Keratinocyte (primary cell): ENCODE results near the gene A4GNT. TPM values are rescaled to one million over a fixed set of nuclear protein-coding genes. Genes with fewer than 3 reads are reported as not detected.

Experiments
- DNase-seq: peaks from one replicate; pipeline ENCODE4 v3.0.0-alpha.2; 2011; ENCODE audit warnings: low read depth, missing footprints, low spot score
- FAIRE-seq: peaks from 2 replicates; lab custom pipeline; 2011; peaks lifted over from hg19 to GRCh38; lab: Jason Lieb, UNC
- H2AFZ ChIP-seq: 2 replicates; pipeline ENCODE4 v1.6.0; 2012; ENCODE audit warnings: low read length, control low read depth, inconsistent platforms; ENCODE audit not compliant: control insufficient read depth
- H3K27ac ChIP-seq: 2 replicates; pipeline ENCODE4 v1.5.1; 2011; ENCODE audit warnings: low read length; ENCODE audit not compliant: control insufficient read depth, insufficient read depth
- H3K27me3 ChIP-seq: 3 replicates; pipeline ENCODE4 v1.6.0; 2011; ENCODE audit warnings: low read length; ENCODE audit not compliant: control insufficient read depth, insufficient read depth; ENCODE audit errors: extremely low read depth
- H3K36me3 ChIP-seq, 2 experiments: 2 replicates in 1 of 2; 3 replicates in 1 of 2; pipeline ENCODE4 v1.5.1; 2011; ENCODE audit warnings: low read length in 2 of 2, mild to moderate bottlenecking in 1 of 2; ENCODE audit not compliant: control insufficient read depth in 2 of 2, insufficient read depth in 2 of 2; ENCODE audit errors: extremely low read depth in 1 of 2
- H3K4me1 ChIP-seq: 3 replicates; pipeline ENCODE4 v1.5.1; 2011; ENCODE audit warnings: low read length; ENCODE audit not compliant: control insufficient read depth, insufficient read depth; ENCODE audit errors: extremely low read depth
- H3K4me2 ChIP-seq: 3 replicates; pipeline ENCODE4 v1.6.0; 2011; ENCODE audit warnings: low read depth, low read length; ENCODE audit not compliant: control insufficient read depth, insufficient read depth; ENCODE audit errors: extremely low read depth
- H3K4me3 ChIP-seq, 3 experiments: fragments of 200-600 bp in 1 of 3; sonication (generic) in 1 of 3; 2 replicates in 2 of 3; 3 replicates in 1 of 3; pipeline ENCODE4 v1.5.1; 2011 to 2016; ENCODE audit warnings: low read length in 3 of 3, mild to moderate bottlenecking in 3 of 3, control low read depth in 2 of 3, inconsistent platforms in 1 of 3, low read depth in 1 of 3, mixed read lengths in 1 of 3, mixed run types in 1 of 3, moderate library complexity in 1 of 3; ENCODE audit not compliant: control insufficient read depth in 2 of 3, insufficient read depth in 2 of 3; ENCODE audit errors: extremely low read depth in 1 of 3
- H3K79me2 ChIP-seq: 2 replicates; pipeline ENCODE4 v1.6.0; 2012; ENCODE audit warnings: low read length; ENCODE audit not compliant: control insufficient read depth, insufficient read depth
- H3K9ac ChIP-seq: 3 replicates; pipeline ENCODE4 v1.6.0; 2011; ENCODE audit warnings: low read length; ENCODE audit not compliant: control insufficient read depth, insufficient read depth; ENCODE audit errors: extremely low read depth
- H3K9me1 ChIP-seq: 3 replicates; pipeline ENCODE4 v1.6.0; 2011; ENCODE audit warnings: low read length; ENCODE audit not compliant: control insufficient read depth, insufficient read depth; ENCODE audit errors: extremely low read depth
- H3K9me3 ChIP-seq: 2 replicates; pipeline ENCODE4 v1.5.1; 2012; ENCODE audit warnings: low read depth, low read length; ENCODE audit not compliant: control insufficient read depth
- H4K20me1 ChIP-seq: 3 replicates; pipeline ENCODE4 v1.6.0; 2011; ENCODE audit warnings: low read length; ENCODE audit not compliant: control insufficient read depth, insufficient read depth; ENCODE audit errors: extremely low read depth
- CTCF ChIP-seq, 3 experiments: IDR thresholded peaks in 1 of 3; conservative IDR thresholded peaks in 1 of 3; optimal IDR thresholded peaks in 1 of 3; 2 replicates in 2 of 3; 3 replicates in 1 of 3; pipeline versions ENCODE3 to v1.5.1; 2011; ENCODE audit warnings: low read length in 3 of 3, mild to moderate bottlenecking in 3 of 3, moderate library complexity in 2 of 3, control low read depth in 1 of 3, inconsistent platforms in 1 of 3; ENCODE audit not compliant: insufficient read depth in 2 of 3; ENCODE audit errors: extremely low read depth in 1 of 3
- EZH2 ChIP-seq: IDR thresholded peaks from one replicate; pipeline ENCODE4 v1.6.1; 2012; ENCODE audit warnings: inconsistent platforms, mild to moderate bottlenecking, low read length, moderate library complexity
- dilution Hi-C: fragments of 300-500 bp; cut with MboI; formaldehyde crosslinking; loops from one replicate; pipeline ENCODE4 v1.7.0; 2020; ENCODE audit warnings: low sequenced_read_pairs; ENCODE audit not compliant: extremely low pct_ligation_motif_present
- polyA plus RNA-seq, 5 experiments: library from polyadenylated mRNA; depleted of rRNA in 3 of 5; stranded (reverse) in 3 of 5; stranded (forward) in 1 of 5; unstranded in 1 of 5; fragments of >200 nt; gene quantifications; 1 replicate in 1 of 5; 2 replicates in 3 of 5; 3 replicates in 1 of 5; pipeline versions ENCODE4 v1.2.1 to v1.2.3, GENCODE V29; 2011 to 2012; ENCODE audit warnings: missing spikeins in 2 of 5, low read depth in 1 of 5, low replicate concordance in 1 of 5

The A4GNT gene
- polyA plus RNA-seq, 1 donor (not counting 4 experiments of a cell fraction or from before 2014, with no cell fraction given) = not detected

- Histone ChIP-seq H3K4me1 (no peaks in the 10 kb centered on the region), H3K4me2 (no peak overlapping the region), H3K27me3 (no peaks in the 10 kb centered on the region), H3K79me2 (no peaks in the 10 kb centered on the region), H3K27ac (no peak overlapping the region), H3K9ac (no peak overlapping the region), H4K20me1 (no peaks in the 10 kb centered on the region), H2AFZ (no peak overlapping the region), H3K36me3 (no peaks in the 10 kb centered on the region), H3K9me3 (no peaks in the 10 kb centered on the region), H3K9me1 (no peaks in the 10 kb centered on the region), H3K4me3 (no peak overlapping the region)
- dilution Hi-C loops = no loop called here
- TF ChIP-seq EZH2 (no peak), CTCF (optimal IDR thresholded peaks at IDR 0.05 in 1 of 3, IDR thresholded peaks at IDR 0.05 in 1 of 3, conservative IDR thresholded peaks at IDR 0.05 in 1 of 3; ENCODE audit: extremely low read depth in 1 of 3, insufficient read depth in 2 of 3, low read length in 3 of 3) (no peak)
- FAIRE-seq = no peak
- no peak for DNase-seq
These were observed 32.8 kb downstream of the A4GNT start for GRCh38 chr3:138099417-138099816.

- Histone ChIP-seq H3K9me3 (no peaks in the 10 kb centered on the region), H3K36me3 (no peaks in the 10 kb centered on the region), H2AFZ (no peak overlapping the region), H3K9me1 (no peaks in the 10 kb centered on the region), H3K27me3 (no peaks in the 10 kb centered on the region), H3K27ac (no peak overlapping the region), H3K79me2 (no peaks in the 10 kb centered on the region), H3K4me1 (no peaks in the 10 kb centered on the region), H4K20me1 (no peaks in the 10 kb centered on the region), H3K9ac (no peak overlapping the region), H3K4me2 (no peak overlapping the region), H3K4me3 (no peak overlapping the region)
- TF ChIP-seq CTCF (optimal IDR thresholded peaks at IDR 0.05 in 1 of 3, IDR thresholded peaks at IDR 0.05 in 1 of 3, conservative IDR thresholded peaks at IDR 0.05 in 1 of 3; ENCODE audit: extremely low read depth in 1 of 3, insufficient read depth in 2 of 3, low read length in 3 of 3) (peak; percentile 27 to 58 (median 56)), EZH2 (no peak)
- DNase-seq (no peak), FAIRE-seq (no peak)
- dilution Hi-C loops = no loop called here
These were observed 34.7 kb downstream of the A4GNT start for GRCh38 chr3:138097192-138098172.
